Measurements from ENCODE around the gene CA14.

The CA14 gene

DNA sequence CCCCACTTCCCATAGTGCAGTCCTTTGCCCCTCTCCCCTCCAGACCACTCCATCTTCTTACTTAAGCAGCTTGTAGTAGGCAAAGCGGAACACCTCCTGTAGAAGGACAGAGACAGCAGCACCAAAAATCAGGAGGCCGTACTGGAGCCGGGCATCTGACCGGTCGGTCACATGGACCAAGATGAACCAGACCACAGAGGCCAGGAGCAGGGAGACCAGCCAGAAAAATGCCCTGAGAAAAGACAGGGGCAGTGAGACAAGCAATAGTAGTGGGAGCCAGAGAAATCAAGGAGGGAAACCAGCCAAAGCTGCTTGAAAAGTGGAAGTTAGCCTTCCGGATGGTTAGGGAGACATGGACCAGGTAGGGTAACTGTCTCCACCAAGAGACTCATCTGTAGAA lies 10.3 kb downstream of the CA14 start:
- H4K20me1 ChIP-seq (ENCODE audit: insufficient read depth, low read length) = no peaks in the 10 kb centered on the region

DNA sequence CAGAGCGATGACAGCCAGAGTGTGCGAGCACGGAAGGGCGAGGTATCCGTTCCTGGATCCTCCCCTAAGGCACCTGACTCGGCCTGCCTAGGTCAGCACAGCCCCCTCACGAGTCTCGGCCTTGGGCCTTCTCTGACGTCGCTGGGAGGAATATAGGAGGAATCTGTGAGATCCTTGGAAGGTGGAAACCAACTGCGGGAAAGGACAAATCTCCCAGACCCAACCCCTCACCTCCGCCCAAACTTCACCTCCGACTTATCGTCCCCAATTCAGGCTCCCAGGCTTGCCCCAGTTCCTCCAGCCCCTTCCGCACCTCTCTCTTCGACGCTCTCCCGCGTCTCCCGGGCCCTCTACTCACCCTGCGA lies 10.7 kb downstream of the CA14 start:
- no peaks in the 10 kb centered on the region for H3K9me3 ChIP-seq (ENCODE audit: low read length)
- H3K4me1 ChIP-seq (ENCODE audit: insufficient read depth, low read length, severe bottlenecking) = peaks cover 31% of the 10 kb centered on the region
- no peaks in the 10 kb centered on the region for H3K9me2 ChIP-seq (ENCODE audit: low read depth, low read length)
- peak overlapping the region; percentile 80 for H3K4me3 ChIP-seq (ENCODE audit: low read depth, low read length, poor library complexity, severe bottlenecking)
- H3K27ac ChIP-seq (ENCODE audit: low read depth, low read length, poor library complexity, severe bottlenecking) = peak overlapping the region; percentile 25
- H3K27me3 ChIP-seq (ENCODE audit: insufficient read depth, low read length) = no peaks in the 10 kb centered on the region
- peak overlapping the region; percentile 87 for H3K9ac ChIP-seq (ENCODE audit: low read length)
- H3K36me3 ChIP-seq (ENCODE audit: insufficient read depth, low read length) = peaks cover 31% of the 10 kb centered on the region
- peaks cover 10% of the 10 kb centered on the region for H3K79me2 ChIP-seq (ENCODE audit: insufficient read depth, low read length)
- no peaks in the 10 kb centered on the region for H4K20me1 ChIP-seq (ENCODE audit: insufficient read depth, low read length)
- no peak for TF ChIP-seq EZH2 (IDR thresholded peaks at IDR 0.05; ENCODE audit: borderline replicate concordance, low read length)
- no peaks in the 10 kb centered on the region for H3F3A ChIP-seq (ENCODE audit: insufficient read depth, low read length)
- H2AFZ ChIP-seq (ENCODE audit: low read length) = no peak overlapping the region
- peak overlapping the region; percentile 85 for H3K4me2 ChIP-seq (ENCODE audit: low read length)

More for the DNA sequence above, 10.3 kb downstream of the CA14 start:
- Histone ChIP-seq H2AFZ (ENCODE audit: low read length) (no peak overlapping the region), H3K27me3 (ENCODE audit: insufficient read depth, low read length) (no peaks in the 10 kb centered on the region), H3K36me3 (ENCODE audit: insufficient read depth, low read length) (peaks cover 31% of the 10 kb centered on the region), H3K9me2 (ENCODE audit: low read depth, low read length) (no peaks in the 10 kb centered on the region), H3K4me3 (ENCODE audit: low read depth, low read length, poor library complexity, severe bottlenecking) (peak overlapping the region; percentile 80), H3K79me2 (ENCODE audit: insufficient read depth, low read length) (peaks cover 10% of the 10 kb centered on the region), H3K9ac (ENCODE audit: low read length) (peak overlapping the region; percentile 87), H3F3A (ENCODE audit: insufficient read depth, low read length) (no peaks in the 10 kb centered on the region), H3K4me1 (ENCODE audit: insufficient read depth, low read length, severe bottlenecking) (peaks cover 36% of the 10 kb centered on the region), H3K4me2 (ENCODE audit: low read length) (peak overlapping the region; percentile 85), H3K27ac (ENCODE audit: low read depth, low read length, poor library complexity, severe bottlenecking) (peak overlapping the region; percentile 25), H3K9me3 (ENCODE audit: low read length) (no peaks in the 10 kb centered on the region)
- TF ChIP-seq, protein P1, sequence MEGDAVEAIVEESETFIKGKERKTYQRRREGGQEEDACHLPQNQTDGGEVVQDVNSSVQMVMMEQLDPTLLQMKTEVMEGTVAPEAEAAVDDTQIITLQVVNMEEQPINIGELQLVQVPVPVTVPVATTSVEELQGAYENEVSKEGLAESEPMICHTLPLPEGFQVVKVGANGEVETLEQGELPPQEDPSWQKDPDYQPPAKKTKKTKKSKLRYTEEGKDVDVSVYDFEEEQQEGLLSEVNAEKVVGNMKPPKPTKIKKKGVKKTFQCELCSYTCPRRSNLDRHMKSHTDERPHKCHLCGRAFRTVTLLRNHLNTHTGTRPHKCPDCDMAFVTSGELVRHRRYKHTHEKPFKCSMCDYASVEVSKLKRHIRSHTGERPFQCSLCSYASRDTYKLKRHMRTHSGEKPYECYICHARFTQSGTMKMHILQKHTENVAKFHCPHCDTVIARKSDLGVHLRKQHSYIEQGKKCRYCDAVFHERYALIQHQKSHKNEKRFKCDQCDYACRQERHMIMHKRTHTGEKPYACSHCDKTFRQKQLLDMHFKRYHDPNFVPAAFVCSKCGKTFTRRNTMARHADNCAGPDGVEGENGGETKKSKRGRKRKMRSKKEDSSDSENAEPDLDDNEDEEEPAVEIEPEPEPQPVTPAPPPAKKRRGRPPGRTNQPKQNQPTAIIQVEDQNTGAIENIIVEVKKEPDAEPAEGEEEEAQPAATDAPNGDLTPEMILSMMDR (IDR thresholded peaks at IDR 0.05; ENCODE audit: low read length) = no peak
- TF ChIP-seq EZH2 (IDR thresholded peaks at IDR 0.05; ENCODE audit: borderline replicate concordance, low read length) = no peak

DNA sequence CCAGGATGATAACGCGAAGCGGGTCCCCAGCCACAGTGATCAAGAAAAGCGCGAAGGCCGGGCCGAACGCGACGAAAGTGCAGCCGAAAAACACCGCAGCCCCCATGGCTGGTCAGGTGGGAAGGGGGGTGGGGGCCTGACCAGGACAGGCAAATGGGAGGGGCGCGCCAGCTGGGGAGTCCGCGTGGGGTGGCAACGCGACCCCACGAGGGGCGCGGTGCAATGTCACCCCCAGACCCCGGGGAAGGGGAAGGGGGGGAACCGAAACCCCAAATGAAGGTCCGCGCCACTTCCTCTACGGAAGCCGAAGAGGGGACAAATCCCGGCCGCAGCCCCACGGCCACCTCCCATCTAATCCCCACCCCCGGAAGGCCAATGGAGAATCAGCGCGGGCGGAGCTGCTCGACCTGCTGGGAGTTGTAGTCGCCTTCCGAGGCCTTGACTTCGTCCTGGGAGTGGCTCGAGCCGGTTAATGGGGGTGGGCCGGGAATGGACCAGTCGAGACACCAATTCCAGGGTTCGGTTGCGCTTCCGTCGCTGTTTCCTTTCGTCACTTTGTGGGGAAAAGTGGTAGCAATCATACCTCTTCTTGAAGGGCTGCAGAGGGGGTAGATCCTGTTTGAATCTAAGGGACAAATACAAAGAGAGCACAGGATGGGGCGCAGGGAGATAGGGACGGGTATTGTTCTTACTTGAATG lies 11.3 kb downstream of the CA14 start, which contains the start of gene APH1A:
Gene APH1A (minus strand): TSS at position 312 of the 699 bp plus-strand sequence. CDS start 206 bp downstream, at position 106.
- peaks cover 31% of the 10 kb centered on the region for H3K36me3 ChIP-seq (ENCODE audit: insufficient read depth, low read length)
- H3K4me1 ChIP-seq (ENCODE audit: insufficient read depth, low read length, severe bottlenecking) = peaks cover 29% of the 10 kb centered on the region
- peak within 1 kb of the TSS; percentile 80 for H3K4me3 ChIP-seq (ENCODE audit: low read depth, low read length, poor library complexity, severe bottlenecking)
- TF ChIP-seq, protein P1 (IDR thresholded peaks at IDR 0.05; ENCODE audit: low read length) = no peak
- no peak for TF ChIP-seq EZH2 (IDR thresholded peaks at IDR 0.05; ENCODE audit: borderline replicate concordance, low read length)
- H3K79me2 ChIP-seq (ENCODE audit: insufficient read depth, low read length) = peaks cover 10% of the 10 kb centered on the region
- H3K4me2 ChIP-seq (ENCODE audit: low read length) = peak within 1 kb of the TSS; percentile 85
- H3K9me2 ChIP-seq (ENCODE audit: low read depth, low read length) = no peaks in the 10 kb centered on the region
- no peaks in the 10 kb centered on the region for H3K27me3 ChIP-seq (ENCODE audit: insufficient read depth, low read length)
- no peaks in the 10 kb centered on the region for H3K9me3 ChIP-seq (ENCODE audit: low read length)
- no peaks in the 10 kb centered on the region for H3F3A ChIP-seq (ENCODE audit: insufficient read depth, low read length)
- H3K27ac ChIP-seq (ENCODE audit: low read depth, low read length, poor library complexity, severe bottlenecking) = peak within 1 kb of the TSS; percentile 25
- H2AFZ ChIP-seq (ENCODE audit: low read length) = peak within 1 kb of the TSS; percentile 50
- H3K9ac ChIP-seq (ENCODE audit: low read length) = peak within 1 kb of the TSS; percentile 87
- no peaks in the 10 kb centered on the region for H4K20me1 ChIP-seq (ENCODE audit: insufficient read depth, low read length)
